ENCODE measurements around the gene KCNMA1. TPM values are rescaled to one million over a fixed set of nuclear protein-coding genes. Genes with fewer than 3 reads are reported as not detected.

KCNMA1 gene
- total RNA-seq, 1 donor from 2014 or later, result 95.5 TPM

GRCh38 chr10:77539147-77539935 lies 98.3 kb downstream of the KCNMA1 start:
- no peaks in the 10 kb centered on the region for H3K27me3 Mint-ChIP-seq (ENCODE audit: unreplicated experiment)
- peaks cover 11% of the 10 kb centered on the region for H3K36me3 Mint-ChIP-seq (ENCODE audit: unreplicated experiment)
- no peak for DNase-seq (ENCODE audit: extremely low spot score, unreplicated experiment)
- H3K4me1 Mint-ChIP-seq (ENCODE audit: unreplicated experiment), result peaks cover 16% of the 10 kb centered on the region
- H3K4me3 Mint-ChIP-seq (ENCODE audit: unreplicated experiment), result no peak overlapping the region
- no peak for TF ChIP-seq CTCF (IDR thresholded peaks at IDR 0.05)
- H3K27ac Mint-ChIP-seq (ENCODE audit: unreplicated experiment), result no peak overlapping the region
- peaks cover 27% of the 10 kb centered on the region for H3K9me3 Mint-ChIP-seq (ENCODE audit: unreplicated experiment)

- Mint-ChIP-seq H3K4me1 (ENCODE audit: unreplicated experiment) (peaks cover 29% of the 10 kb centered on the region), H3K36me3 (ENCODE audit: unreplicated experiment) (peaks cover 4% of the 10 kb centered on the region), H3K9me3 (ENCODE audit: unreplicated experiment) (peaks cover 19% of the 10 kb centered on the region), H3K4me3 (ENCODE audit: unreplicated experiment) (no peak overlapping the region), H3K27me3 (ENCODE audit: unreplicated experiment) (no peaks in the 10 kb centered on the region), H3K27ac (ENCODE audit: unreplicated experiment) (no peak overlapping the region)
- DNase-seq (ENCODE audit: extremely low spot score, unreplicated experiment), result no peak
- no peak for TF ChIP-seq CTCF (IDR thresholded peaks at IDR 0.05)
Observed at GRCh38 chr10:77537720-77538373, 99.8 kb downstream of the KCNMA1 start.

- Mint-ChIP-seq H3K36me3 (ENCODE audit: unreplicated experiment) (peaks cover 2% of the 10 kb centered on the region), H3K9me3 (ENCODE audit: unreplicated experiment) (peaks cover 13% of the 10 kb centered on the region), H3K4me3 (ENCODE audit: unreplicated experiment) (no peak overlapping the region), H3K4me1 (ENCODE audit: unreplicated experiment) (peaks cover 35% of the 10 kb centered on the region), H3K27ac (ENCODE audit: unreplicated experiment) (no peak overlapping the region), H3K27me3 (ENCODE audit: unreplicated experiment) (no peaks in the 10 kb centered on the region)
- no peak for TF ChIP-seq CTCF (IDR thresholded peaks at IDR 0.05)
- no peak for DNase-seq (ENCODE audit: extremely low spot score, unreplicated experiment)
Observed at GRCh38 chr10:77537071-77537470, 100.5 kb downstream of the KCNMA1 start.

- no peak for TF ChIP-seq CTCF (IDR thresholded peaks at IDR 0.05)
- DNase-seq (ENCODE audit: extremely low spot score, unreplicated experiment), result no peak
- Mint-ChIP-seq H3K27me3 (ENCODE audit: unreplicated experiment) (no peaks in the 10 kb centered on the region), H3K4me1 (ENCODE audit: unreplicated experiment) (peaks cover 64% of the 10 kb centered on the region), H3K27ac (ENCODE audit: unreplicated experiment) (peak overlapping the region; percentile 99), H3K36me3 (ENCODE audit: unreplicated experiment) (no peaks in the 10 kb centered on the region), H3K4me3 (ENCODE audit: unreplicated experiment) (no peak overlapping the region), H3K9me3 (ENCODE audit: unreplicated experiment) (peaks cover 7% of the 10 kb centered on the region)
Observed at GRCh38 chr10:77533887-77534278, 103.7 kb downstream of the KCNMA1 start.

- no peak for TF ChIP-seq CTCF (IDR thresholded peaks at IDR 0.05)
- H3K27ac Mint-ChIP-seq (ENCODE audit: unreplicated experiment), result peak overlapping the region; percentile 99
- no peaks in the 10 kb centered on the region for H3K36me3 Mint-ChIP-seq (ENCODE audit: unreplicated experiment)
- H3K27me3 Mint-ChIP-seq (ENCODE audit: unreplicated experiment), result no peaks in the 10 kb centered on the region
- peaks cover 7% of the 10 kb centered on the region for H3K9me3 Mint-ChIP-seq (ENCODE audit: unreplicated experiment)
- H3K4me3 Mint-ChIP-seq (ENCODE audit: unreplicated experiment), result peak overlapping the region; percentile 33
- no peak for DNase-seq (ENCODE audit: extremely low spot score, unreplicated experiment)
- H3K4me1 Mint-ChIP-seq (ENCODE audit: unreplicated experiment), result peaks cover 70% of the 10 kb centered on the region
Observed at GRCh38 chr10:77533146-77533886, 104.3 kb downstream of the KCNMA1 start.

Measured in osteocyte (in vitro differentiated cells).